ENCODE results near the gene SRSF4. TPM values are rescaled to one million over a fixed set of nuclear protein-coding genes. Genes with fewer than 3 reads are reported as not detected.

Gene SRSF4
- total RNA-seq, 6 experiments from 2014 or later, result 25.6 to 42.1 (median 33.0) TPM

- peaks cover 0 to 15% (median 2%) of the 10 kb centered on the region in 4 donors for H3K36me3 ChIP-seq
- no peaks in the 10 kb centered on the region for H3K9me3 ChIP-seq
- no CpG with 5 or more reads among the region's 12 CpGs for WGBS (ENCODE audit: insufficient coverage, low coverage, low lambda C conversion rate, missing lambda C conversion rate)
- DNase-seq (peak in 1 of 3 donors; percentile 37), ATAC-seq (no peak)
- H3K27ac ChIP-seq, result no peak overlapping the region
- no peaks in the 10 kb centered on the region for H3K27me3 ChIP-seq
- intact Hi-C loops (cut with DNase I), result no loop called here
- TF ChIP-seq CTCF (IDR thresholded peaks at IDR 0.05) (no peak), POLR2A (IDR thresholded peaks at IDR 0.05) (no peak)
- peaks cover 0 to 17% (median 8%) of the 10 kb centered on the region in 4 donors for H3K4me1 ChIP-seq
- H3K4me3 ChIP-seq, result no peak overlapping the region
These were observed 16.3 kb upstream of the SRSF4 start for GRCh38 chr1:29197993-29198392.

DNA sequence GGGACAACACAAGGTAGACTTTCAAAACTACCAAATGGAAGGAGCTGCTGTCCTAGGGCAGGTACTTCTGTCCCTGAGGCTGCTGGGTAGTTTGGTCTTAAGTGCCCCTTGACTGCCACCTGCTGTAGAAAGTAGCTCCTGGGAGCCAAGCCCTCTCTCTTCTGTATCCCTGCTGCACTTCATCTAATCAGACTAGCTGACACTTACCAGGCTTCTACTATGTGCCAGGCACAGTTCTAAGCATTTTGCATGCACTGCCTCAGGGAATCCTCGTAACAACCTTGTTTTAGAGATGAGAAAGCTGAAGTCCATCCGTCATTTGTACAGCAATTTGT is 15.9 kb upstream of the SRSF4 start:
- H3K9me3 ChIP-seq, result no peaks in the 10 kb centered on the region
- DNase-seq (peak in 2 of 3 donors; percentile 42 to 65), ATAC-seq (peak; percentile 82 to 91 (median 86))
- WGBS (ENCODE audit: insufficient coverage, low coverage, low lambda C conversion rate, missing lambda C conversion rate), result 72% methylated on average over 2 of the region's 2 CpGs
- TF ChIP-seq CTCF (IDR thresholded peaks at IDR 0.05) (peak; percentile 41 to 66 (median 55)), POLR2A (IDR thresholded peaks at IDR 0.05) (no peak)
- no peaks in the 10 kb centered on the region for H3K27me3 ChIP-seq
- H3K4me1 ChIP-seq, result peaks cover 0 to 15% (median 7%) of the 10 kb centered on the region in 4 donors
- intact Hi-C loops (cut with DNase I), result no loop called here
- H3K27ac ChIP-seq, result no peak overlapping the region
- no peak overlapping the region for H3K4me3 ChIP-seq
- peaks cover 0 to 15% (median 2%) of the 10 kb centered on the region in 4 donors for H3K36me3 ChIP-seq

DNA sequence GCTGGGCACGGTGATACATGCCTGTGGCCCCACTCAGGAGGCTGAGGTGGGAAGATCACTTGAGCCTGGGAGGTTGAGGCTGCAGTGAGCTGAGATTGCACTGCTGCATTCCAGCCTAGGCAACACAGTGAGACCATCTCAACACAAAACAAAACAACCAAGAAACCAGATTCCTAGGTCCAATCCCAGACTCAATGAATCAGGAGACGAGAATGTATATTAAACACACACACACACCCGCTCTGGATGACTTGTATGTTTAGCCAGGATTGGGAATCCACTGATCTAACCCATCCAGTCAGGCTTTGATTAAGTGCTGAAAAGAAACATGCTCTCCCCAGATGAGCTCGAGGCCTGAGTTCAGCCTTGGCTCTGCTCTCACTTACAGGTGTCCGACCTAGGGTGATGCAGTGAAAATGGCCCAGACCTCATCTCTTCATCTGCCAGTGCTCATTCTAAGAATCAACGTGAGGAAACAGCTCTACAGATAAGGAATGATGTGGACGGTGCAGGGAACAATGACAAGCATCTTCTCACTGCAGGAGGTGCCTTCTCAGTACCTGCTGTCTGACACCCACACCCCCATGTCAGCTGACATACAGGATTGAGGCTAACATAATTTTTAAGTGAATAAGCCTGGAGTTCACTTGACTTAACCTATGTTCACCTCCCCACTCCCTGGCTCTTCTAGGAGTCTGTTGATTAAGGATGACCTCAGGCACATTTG is 15.3 kb upstream of the SRSF4 start:
- TF ChIP-seq CTCF (IDR thresholded peaks at IDR 0.05) (no peak), POLR2A (IDR thresholded peaks at IDR 0.05) (no peak)
- DNase-seq (no peak), ATAC-seq (no peak)
- Histone ChIP-seq H3K4me3 (no peak overlapping the region), H3K4me1 (peaks cover 0 to 11% (median 5%) of the 10 kb centered on the region in 4 donors), H3K27ac (no peak overlapping the region), H3K9me3 (no peaks in the 10 kb centered on the region), H3K27me3 (no peaks in the 10 kb centered on the region), H3K36me3 (peaks cover 0 to 15% (median 2%) of the 10 kb centered on the region in 4 donors)
- intact Hi-C loops (cut with DNase I), result no loop called here
- 78% methylated on average over 5 of the region's 7 CpGs for WGBS (ENCODE audit: insufficient coverage, low coverage, low lambda C conversion rate, missing lambda C conversion rate)

DNA sequence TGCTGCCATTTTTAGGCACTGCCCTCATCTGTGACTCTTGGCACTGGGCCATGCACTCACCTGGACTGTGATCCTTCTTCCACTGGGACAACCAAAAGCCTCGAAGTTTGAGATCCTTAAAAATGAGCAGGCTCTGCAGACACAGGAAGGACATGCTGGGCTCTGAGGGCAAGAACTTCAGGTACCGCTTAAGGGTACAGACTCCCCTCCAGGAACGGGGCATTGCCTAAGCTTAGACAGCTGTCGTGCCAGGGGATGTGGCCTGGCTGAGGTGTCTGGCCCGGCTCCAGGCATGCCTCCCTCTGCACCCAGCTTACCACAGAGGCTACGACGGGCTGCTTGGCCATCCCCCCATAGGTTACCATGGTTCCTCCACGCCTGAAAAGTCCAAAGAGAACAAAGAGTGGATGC is 14.2 kb upstream of the SRSF4 start:
- H3K4me1 ChIP-seq, result peaks cover 0 to 11% (median 5%) of the 10 kb centered on the region in 4 donors
- ATAC-seq (peak; percentile 62 to 81 (median 74)), DNase-seq (peak; percentile 65 to 73 (median 70))
- H3K27me3 ChIP-seq, result no peaks in the 10 kb centered on the region
- peaks cover 0 to 12% (median under 1%) of the 10 kb centered on the region in 4 donors for H3K36me3 ChIP-seq
- H3K27ac ChIP-seq, result no peak overlapping the region
- no peaks in the 10 kb centered on the region for H3K9me3 ChIP-seq
- H3K4me3 ChIP-seq, result no peak overlapping the region
- intact Hi-C loops (cut with DNase I), result no loop called here
- 45% methylated on average over 5 of the region's 8 CpGs for WGBS (ENCODE audit: insufficient coverage, low coverage, low lambda C conversion rate, missing lambda C conversion rate)
- TF ChIP-seq POLR2A (IDR thresholded peaks at IDR 0.05), result no peak
- TF ChIP-seq CTCF (IDR thresholded peaks at IDR 0.05), result no peak

Measured in right lobe of liver (tissue), 6 donors.